Measurements from ENCODE around the gene KRTAP10-2.
"Not testable (repeated sequence)": the region's sequence is repeated elsewhere in the genome, so short reads cannot be mapped to it uniquely, and the experiment has no call there.

Gene KRTAP10-2

DNA sequence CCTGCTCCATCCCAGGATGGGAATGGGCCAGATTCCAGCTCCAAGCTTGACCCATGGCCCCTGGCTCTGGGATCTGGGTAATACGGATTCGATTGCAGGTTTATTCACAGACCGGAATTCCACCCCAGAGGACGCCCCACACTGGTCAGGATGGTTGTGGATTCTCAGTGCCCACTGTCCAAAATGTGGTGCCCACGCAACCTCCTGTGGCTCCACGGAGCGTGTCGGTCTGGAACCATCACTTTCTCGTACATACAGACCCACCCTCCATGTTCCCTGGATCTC, 42.9 kb downstream of the KRTAP10-2 start:
- TF ChIP-seq GATA1 (IDR thresholded peaks at IDR 0.05; ENCODE audit: low read depth, low read length) (no peak), POLR2A (IDR thresholded peaks at IDR 0.05; ENCODE audit: low read length) (no peak)
- DNase-seq = no peak

DNA sequence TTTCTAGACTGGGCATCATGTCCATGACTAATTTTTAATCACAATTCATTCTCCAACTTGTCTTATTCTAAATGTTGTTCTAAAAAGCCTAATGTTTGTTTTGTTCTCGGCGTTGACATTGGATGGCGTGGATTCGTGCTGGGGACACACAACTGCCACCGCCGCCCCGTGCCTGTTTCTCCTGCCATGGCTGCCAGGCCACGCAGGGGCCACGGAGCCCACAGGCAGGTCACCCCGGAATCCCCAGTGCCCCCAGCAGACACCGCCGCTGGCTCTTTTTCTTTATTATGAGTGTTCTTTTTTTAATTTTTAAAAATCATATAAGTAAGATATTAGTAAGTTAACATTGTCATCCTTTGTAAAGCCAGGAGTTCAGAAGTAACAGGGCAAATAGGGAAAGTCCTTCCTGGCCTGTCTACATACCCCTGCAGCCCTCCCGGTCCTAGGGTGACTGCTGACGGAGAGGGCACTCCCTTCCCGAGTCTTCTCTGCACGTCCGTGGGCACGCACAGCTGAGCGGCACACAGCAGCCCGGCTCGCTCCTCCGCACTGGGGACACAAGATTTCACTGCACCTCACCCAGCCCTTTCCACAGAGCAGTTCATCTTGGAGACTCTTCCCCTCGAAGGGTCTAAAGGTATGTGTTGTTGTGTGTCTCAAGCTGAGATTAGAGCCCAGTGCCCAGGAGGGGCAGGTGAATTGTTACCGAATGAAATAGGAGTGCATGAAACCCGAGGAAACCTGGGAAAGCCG, 43.5 kb downstream of the KRTAP10-2 start:
- TF ChIP-seq POLR2A (IDR thresholded peaks at IDR 0.05; ENCODE audit: low read length) (no peak), GATA1 (IDR thresholded peaks at IDR 0.05; ENCODE audit: low read depth, low read length) (no peak)
- no peak for DNase-seq

DNA sequence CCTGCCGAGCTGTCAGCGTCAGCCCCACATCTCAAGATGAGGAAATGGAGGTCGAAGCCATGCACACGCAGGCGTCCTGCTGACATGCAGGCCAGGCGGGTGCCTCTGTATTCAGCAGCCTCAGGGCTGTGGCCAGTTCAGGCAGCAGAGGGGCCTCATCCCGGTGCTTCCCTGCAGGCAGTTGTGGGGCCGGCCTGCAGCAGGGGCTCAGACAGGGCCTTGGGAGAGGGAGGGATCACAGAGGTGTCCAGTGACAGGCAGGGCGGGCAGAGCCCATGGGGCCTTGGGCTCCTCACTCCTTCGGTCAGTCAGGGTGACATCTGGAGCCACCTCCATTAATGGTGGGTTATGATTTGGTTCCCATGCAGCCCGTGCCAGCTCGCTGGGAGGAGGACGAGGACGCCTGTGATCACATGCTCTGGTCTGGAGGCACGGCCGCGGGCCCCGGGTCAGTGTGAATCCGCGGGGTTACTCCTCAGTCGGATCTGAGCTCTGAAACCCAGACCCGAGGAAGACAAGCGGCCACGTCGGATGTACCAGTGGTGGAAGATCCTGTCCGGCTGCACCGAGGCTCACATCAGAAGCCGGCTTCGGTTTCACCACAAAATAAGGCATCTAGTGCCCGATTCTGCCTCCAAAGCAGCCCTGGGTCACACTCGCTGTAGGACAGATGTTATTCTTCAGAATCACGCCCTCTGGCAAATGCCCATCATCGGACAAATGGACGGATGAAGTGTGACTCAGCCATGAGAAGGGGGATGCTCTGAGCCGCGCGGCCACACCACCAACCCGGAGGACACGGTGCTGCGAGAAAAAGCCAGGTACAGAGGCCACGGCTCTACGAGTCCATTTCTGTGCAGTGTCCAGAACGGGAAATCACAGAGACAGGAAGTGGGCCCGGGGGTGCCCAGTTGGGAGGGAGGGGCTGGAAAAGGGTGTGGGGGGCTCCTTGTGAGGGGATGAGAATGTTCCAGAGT, 44.7 kb downstream of the KRTAP10-2 start:
- TF ChIP-seq GATA1 (IDR thresholded peaks at IDR 0.05; ENCODE audit: low read depth, low read length) (no peak), POLR2A (IDR thresholded peaks at IDR 0.05; ENCODE audit: low read length) (no peak)
- no peak for DNase-seq

DNA sequence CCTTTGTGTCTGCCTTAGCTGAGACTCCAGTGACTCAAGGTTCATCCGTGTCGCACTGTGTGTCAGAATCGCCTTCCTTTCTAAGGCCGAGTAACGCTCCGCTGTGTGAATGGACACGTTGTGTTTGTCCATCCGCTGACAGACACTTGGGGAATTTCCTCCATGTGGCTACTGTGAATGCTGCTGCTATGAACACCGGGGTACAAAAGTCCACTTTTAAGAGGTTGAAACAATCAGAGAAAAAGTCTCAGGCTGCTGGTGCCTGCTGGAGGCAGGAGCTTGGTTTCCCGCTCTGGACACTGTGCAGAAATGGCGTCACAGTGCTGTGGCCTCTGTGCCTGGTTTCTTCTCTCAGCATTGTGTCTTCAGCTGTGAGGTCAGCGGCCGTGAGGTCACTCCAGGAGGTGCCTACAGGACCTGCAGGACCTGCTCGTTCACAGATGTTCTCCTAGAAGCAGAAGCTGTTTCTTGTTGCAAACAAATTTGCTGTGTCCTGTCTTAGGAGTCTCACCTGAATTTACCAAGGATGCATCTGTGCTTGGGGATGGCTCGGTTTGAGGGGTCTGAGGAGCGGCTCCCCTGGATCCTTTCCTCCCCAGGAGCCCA, 45.5 kb downstream of the KRTAP10-2 start:
- no peak for DNase-seq
- TF ChIP-seq POLR2A (IDR thresholded peaks at IDR 0.05; ENCODE audit: low read length) (no peak), GATA1 (IDR thresholded peaks at IDR 0.05; ENCODE audit: low read depth, low read length) (no peak)

DNA sequence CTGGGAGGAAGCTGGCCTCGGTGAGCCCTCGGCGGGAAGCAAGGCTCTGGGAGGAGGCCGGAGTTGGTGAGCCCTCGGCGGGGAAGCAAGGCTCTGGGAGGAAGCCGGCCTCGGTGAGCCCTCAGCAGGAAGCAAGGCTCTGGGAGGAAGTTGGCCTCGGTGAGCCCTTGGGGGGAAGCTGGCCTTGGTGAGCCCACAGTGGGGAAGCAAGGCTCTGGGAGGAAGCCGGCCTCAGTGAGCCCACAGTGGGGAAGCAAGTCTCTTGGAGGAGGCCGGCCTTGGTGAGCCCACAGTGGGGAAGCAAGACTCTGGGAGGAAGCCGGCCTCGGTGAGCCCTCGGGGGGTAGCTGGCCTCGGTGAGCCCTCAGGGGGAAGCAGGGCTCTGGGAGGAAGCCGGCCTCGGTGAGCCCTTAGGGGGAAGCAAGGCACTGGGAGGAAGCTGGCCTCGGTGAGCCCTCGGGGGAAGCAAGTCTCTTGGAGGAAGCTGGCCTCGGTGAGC, 47.4 kb downstream of the KRTAP10-2 start:
- DNase-seq = no peak
- TF ChIP-seq POLR2A (IDR thresholded peaks at IDR 0.05; ENCODE audit: low read length) (no peak), GATA1 (IDR thresholded peaks at IDR 0.05; ENCODE audit: low read depth, low read length) (no peak)

DNA sequence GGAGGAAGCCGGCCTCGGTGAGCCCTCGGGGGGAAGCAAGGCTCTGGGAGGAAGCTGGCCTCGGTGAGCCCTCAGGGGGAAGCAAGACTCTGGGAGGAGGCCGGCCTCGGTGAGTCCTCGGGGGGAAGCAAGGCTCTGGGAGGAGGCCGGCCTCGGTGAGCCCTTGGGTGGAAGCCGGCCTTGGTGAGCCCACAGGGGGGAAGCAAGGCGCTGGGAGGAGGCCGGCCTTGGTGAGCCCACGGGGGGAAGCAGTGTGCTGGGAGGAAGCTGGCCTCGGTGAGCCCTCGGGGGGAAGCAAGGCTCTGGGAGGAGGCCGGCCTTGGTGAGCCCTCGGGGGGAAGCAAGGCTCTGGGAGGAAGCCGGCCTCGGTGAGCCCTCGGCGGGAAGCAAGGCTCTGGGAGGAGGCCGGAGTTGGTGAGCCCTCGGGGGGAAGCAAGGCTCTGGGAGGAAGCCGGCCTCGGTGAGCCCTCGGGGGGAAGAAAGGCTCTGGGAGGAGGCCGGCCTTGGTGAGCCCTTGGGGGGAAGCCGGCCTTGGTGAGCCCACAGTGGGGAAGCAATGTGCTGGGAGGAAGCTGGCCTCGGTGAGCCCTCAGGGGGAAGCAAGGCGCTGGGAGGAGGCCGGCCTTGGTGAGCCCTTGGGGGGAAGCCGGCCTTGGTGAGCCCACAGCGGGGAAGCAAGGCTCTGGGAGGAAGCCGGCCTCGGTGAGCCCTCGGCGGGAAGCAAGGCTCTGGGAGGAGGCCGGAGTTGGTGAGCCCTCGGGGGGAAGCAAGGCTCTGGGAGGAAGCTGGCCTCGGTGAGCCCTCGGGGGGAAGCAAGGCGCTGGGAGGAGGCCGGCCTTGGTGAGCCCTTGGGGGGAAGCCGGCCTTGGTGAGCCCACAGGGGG, 48.1 kb downstream of the KRTAP10-2 start:
- not testable (repeated sequence) for DNase-seq

DNA sequence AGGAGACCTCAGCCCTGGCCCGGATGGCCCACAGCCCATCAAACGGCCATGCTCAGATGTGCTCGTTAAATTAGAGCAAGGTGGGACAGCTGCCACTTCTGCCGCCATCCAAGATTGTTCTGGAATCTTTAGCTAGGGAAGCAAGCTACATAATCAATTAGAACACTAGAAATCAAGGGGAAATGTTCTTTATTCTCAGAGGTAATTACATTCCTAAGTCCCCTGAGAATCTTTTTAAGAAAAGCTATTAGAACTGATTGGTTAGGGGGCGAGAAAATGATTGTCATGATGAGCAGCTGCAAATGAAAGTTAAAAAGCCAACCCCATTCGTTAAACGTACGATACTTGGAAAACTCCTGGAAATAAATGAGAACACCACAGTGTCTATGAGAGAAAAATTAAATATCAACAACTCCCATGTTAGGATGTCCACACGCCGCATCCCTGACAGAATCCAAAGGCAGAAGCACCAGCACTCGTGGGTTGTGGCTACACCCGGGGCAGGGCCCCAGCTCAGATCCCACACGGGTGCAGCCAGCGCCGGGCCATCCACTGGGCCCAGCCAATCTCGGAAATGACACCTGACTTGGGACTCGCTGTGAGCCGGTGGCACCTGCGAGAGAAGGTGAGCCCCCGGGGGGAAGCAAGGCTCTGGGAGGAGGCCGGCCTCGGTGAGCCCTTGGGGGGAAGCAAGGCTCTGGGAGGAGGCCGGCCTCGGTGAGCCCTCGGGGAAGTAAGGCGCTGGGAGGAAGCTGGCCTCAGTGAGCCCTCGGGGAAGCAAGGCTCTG, 48.9 kb downstream of the KRTAP10-2 start:
- no peak for TF ChIP-seq GATA1 (IDR thresholded peaks at IDR 0.05; ENCODE audit: low read depth, low read length)
- TF ChIP-seq POLR2A (IDR thresholded peaks at IDR 0.05; ENCODE audit: low read length) = no peak

More for the DNA sequence above, 48.9 kb downstream of the KRTAP10-2 start:
- no peak for DNase-seq

All from erythroblast (primary cell).